Psoas muscle (tissue), 8 donors: ENCODE data around the gene NMBR. TPM values are rescaled to one million over a fixed set of nuclear protein-coding genes. Genes with fewer than 3 reads are reported as not detected.
"Not testable (repeated sequence)": the region's sequence is repeated elsewhere in the genome, so short reads cannot be mapped to it uniquely, and the experiment has no call there.

Experiments used
- ATAC-seq, 4 donors: fragments of 200-7000 bp; cut with Tn5 transposase; one replicate each; pipeline ENCODE4 v1.9.1; 2020; ENCODE audit warnings: moderate library complexity in 3 of 4, mild to moderate bottlenecking in 2 of 4
- DNase-seq, 2 donors: peaks; one replicate each; pipeline ENCODE4 v3.0.0-alpha.2; 2020
- H3K27ac ChIP-seq: fragments of 200-600 bp; one replicate; pipeline ENCODE4 v1.8.0; 2022
- H3K27me3 ChIP-seq, 3 donors: fragments of 200-600 bp in 1 of 3; one replicate each; pipeline versions ENCODE4 v1.6.1 to v1.8.0; 2013 to 2022; ENCODE audit warnings: low read length in 2 of 3, mild to moderate bottlenecking in 2 of 3, moderate library complexity in 1 of 3; ENCODE audit not compliant: insufficient read depth in 3 of 3
- H3K36me3 ChIP-seq, 2 donors: fragments of 200-600 bp in 1 of 2; one replicate each; pipeline versions ENCODE4 v1.6.1 to v1.8.0; 2013 to 2022; ENCODE audit warnings: low read depth in 1 of 2, mild to moderate bottlenecking in 1 of 2, moderate library complexity in 1 of 2; ENCODE audit not compliant: insufficient read depth in 1 of 2
- H3K4me1 ChIP-seq: fragments of 200-600 bp; one replicate; pipeline ENCODE4 v1.8.0; 2022
- H3K4me3 ChIP-seq: fragments of 200-600 bp; one replicate; pipeline ENCODE4 v1.8.0; 2022; ENCODE audit warnings: mild to moderate bottlenecking
- H3K9me3 ChIP-seq: fragments of 200-600 bp; one replicate; pipeline ENCODE4 v1.8.0; 2022
- WGBS, 3 donors: extraction: QIAGEN DNeasy Blood & Tissue Kit; methylation state at CpG; one replicate each; pipeline versions ENCODE4 v1.1.6 to v1.1.7; 2013; 5-methylcytosine and 5-hydroxymethylcytosine counted together
- intact Hi-C, 2 donors: fragments of 100-400 bp; cut with DNase I; formaldehyde crosslinking; loops; one replicate each; pipeline versions ENCODE4 v1.11.0 to v1.14.2; 2022
- polyA plus RNA-seq, 3 donors: library from polyadenylated mRNA; stranded (reverse); fragments of 200-250 nt; gene quantifications; one replicate each; pipeline ENCODE4 v1.2.3, GENCODE V29; 2013
- total RNA-seq, 4 donors: library from RNA; stranded (reverse); fragmentation: NEBNext Ultra II Directional in 2 of 4; extraction: Animal tissue kit (Norgen Biotek cat#: 25700) in 2 of 4; gene quantifications; one replicate each; pipeline versions ENCODE4 v1.2.1 to v1.2.4, GENCODE V29; 2021 to 2023
- TF ChIP-seq, protein P1 (sequence below): fragments of 200-600 bp; IDR thresholded peaks from one replicate; pipeline ENCODE4 v1.8.0; 2022; ENCODE audit warnings: antibody characterized with exemption
- donor health status: healthy with polysubstance abuse.
- donor health status: DM: no; HTN: no; CAD: no; lungs with moderate emphysema.
- donor health status: Bipolar disorder and iron deficiency.
- donor health status: healthy.
- donor health status: DM: yes; HTN: yes; CAD: no.
- donor health status: DM: no; HTN: no; CAD: no.
- donor health status: DM: no; HTN: no; CAD: no.
- donor health status: DM: yes; HTN: yes; CAD: no.

Gene NMBR
- total and polyA plus RNA-seq, 7 donors: not detected

DNA sequence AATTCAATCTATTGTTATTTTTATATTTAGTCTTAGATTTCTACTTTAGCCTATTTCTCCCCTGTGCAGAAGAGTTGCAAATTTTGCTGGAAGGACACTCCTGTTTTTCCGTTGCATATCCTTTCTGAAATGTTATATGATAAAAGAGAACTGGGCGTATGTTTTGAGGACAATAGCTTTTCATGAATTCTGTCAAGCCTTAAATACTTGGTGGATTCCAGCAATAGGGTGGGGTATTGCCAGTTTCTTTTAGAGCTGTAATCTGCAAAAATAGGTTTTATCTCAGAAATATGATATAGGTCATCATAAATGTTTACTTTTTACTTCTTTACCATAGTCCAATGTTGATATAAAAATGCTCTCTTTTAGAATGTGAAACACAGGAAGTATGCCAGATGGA is 42.1 kb upstream of the NMBR start:
- Histone ChIP-seq H3K9me3 (no peaks in the 10 kb centered on the region), H3K27me3 (no peaks in the 10 kb centered on the region), H3K27ac (no peak overlapping the region), H3K4me3 (no peak overlapping the region), H3K36me3 (peaks cover 0 to 16% of the 10 kb centered on the region in 2 donors), H3K4me1 (peaks cover 14% of the 10 kb centered on the region)
- DNase-seq (no peak), ATAC-seq (no peak)
- TF ChIP-seq, protein P1, sequence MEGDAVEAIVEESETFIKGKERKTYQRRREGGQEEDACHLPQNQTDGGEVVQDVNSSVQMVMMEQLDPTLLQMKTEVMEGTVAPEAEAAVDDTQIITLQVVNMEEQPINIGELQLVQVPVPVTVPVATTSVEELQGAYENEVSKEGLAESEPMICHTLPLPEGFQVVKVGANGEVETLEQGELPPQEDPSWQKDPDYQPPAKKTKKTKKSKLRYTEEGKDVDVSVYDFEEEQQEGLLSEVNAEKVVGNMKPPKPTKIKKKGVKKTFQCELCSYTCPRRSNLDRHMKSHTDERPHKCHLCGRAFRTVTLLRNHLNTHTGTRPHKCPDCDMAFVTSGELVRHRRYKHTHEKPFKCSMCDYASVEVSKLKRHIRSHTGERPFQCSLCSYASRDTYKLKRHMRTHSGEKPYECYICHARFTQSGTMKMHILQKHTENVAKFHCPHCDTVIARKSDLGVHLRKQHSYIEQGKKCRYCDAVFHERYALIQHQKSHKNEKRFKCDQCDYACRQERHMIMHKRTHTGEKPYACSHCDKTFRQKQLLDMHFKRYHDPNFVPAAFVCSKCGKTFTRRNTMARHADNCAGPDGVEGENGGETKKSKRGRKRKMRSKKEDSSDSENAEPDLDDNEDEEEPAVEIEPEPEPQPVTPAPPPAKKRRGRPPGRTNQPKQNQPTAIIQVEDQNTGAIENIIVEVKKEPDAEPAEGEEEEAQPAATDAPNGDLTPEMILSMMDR: no peak
- intact Hi-C loops: loop anchor here in 1 of 2 donors (5.0 kb wide), 1 partner anchor 42 kb away; the partner anchor contains the start of genes NMBR and VTA1
- 68 to 99% (median 94%) methylated on average over 2 of the region's 2 CpGs for WGBS, 3 donors

DNA sequence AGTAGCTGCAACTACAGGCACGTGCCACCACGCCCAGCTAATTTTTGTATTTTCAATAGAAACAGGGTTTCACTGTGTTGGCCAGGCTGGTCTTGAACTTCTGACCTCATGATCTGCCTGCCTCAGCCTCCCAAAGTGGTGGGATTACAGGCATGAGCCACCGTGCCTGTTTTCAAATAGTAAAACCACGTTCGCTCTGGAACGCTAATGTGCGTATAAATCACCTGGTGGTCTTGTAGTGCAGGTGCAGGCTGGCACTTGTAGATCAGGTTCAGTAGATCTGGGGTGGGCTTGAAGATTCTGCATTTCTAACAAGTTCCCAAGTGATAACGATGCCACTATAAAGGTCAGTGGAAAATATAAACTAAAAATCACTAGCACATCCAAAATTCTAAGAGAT is 41.4 kb upstream of the NMBR start:
- DNase-seq, H3K27ac ChIP-seq, H3K9me3 ChIP-seq, ATAC-seq, H3K4me3 ChIP-seq, H3K27me3 ChIP-seq: not testable (repeated sequence)
- Histone ChIP-seq H3K36me3 (peaks cover 0 to 16% of the 10 kb centered on the region in 2 donors), H3K4me1 (peaks cover 14% of the 10 kb centered on the region)
- intact Hi-C loops: loop anchor here in 1 of 2 donors (5.0 kb wide), 1 partner anchor 41 kb away; the partner anchor contains the start of genes NMBR and VTA1
- WGBS, 3 donors: 92 to 96% (median 94%) methylated on average over 8 of the region's 8 CpGs

DNA sequence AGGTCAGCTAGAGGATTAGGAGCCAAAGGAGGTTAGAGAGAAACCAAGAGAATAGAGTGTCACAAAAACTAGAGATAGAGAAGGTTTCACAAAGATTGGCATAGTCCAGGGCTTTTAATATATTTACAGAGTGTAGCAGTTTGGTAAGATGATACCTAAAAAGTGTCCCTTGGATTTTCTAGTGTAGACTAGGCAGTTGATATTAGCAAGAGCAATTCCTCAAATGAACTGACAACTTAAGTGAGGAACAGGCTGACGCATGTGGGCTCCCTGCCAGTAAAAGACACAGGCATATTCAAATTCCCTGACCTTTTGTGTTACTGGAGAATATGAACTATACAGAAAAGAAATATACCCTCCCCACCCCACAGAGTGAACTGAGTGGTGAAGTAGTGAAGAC is 40.3 kb upstream of the NMBR start:
- 15 to 33% (median 21%) methylated on average over 1 of the region's 1 CpG for WGBS, 3 donors
- DNase-seq (peak; percentile 27 to 55), ATAC-seq (peak; percentile 25 to 89 (median 66))
- TF ChIP-seq, protein P1: no peak
- Histone ChIP-seq H3K27me3 (no peaks in the 10 kb centered on the region), H3K27ac (no peak overlapping the region), H3K9me3 (no peaks in the 10 kb centered on the region), H3K4me1 (peaks cover 14% of the 10 kb centered on the region), H3K4me3 (no peak overlapping the region), H3K36me3 (peaks cover 0 to 16% of the 10 kb centered on the region in 2 donors)
- intact Hi-C loops: loop anchor here in 1 of 2 donors (5.0 kb wide), 1 partner anchor 40 kb away; the partner anchor contains the start of genes NMBR and VTA1

DNA sequence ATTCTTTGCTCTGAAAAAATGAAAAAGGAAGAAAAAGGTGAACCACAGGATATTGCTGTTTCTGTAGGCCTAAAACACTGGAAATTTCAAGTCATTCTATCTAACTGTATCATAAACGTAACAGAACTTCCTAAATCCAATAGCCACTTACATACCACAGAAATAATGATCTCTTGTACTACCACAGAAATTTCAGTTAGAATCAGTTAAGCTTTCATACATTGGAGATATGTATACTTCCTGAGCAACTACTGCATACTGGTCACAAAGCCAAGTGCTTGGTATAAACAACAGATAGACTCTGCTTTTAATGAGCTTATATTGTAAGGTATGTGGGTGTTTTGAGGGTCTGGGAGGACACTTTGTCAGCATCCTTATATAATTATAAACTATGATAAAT is 38.7 kb upstream of the NMBR start:
- Histone ChIP-seq H3K36me3 (peaks cover 0 to 16% of the 10 kb centered on the region in 2 donors), H3K27ac (no peak overlapping the region), H3K9me3 (no peaks in the 10 kb centered on the region), H3K4me3 (no peak overlapping the region), H3K27me3 (no peaks in the 10 kb centered on the region), H3K4me1 (peaks cover 14% of the 10 kb centered on the region)
- no peak for DNase-seq
- no peak for ATAC-seq
- TF ChIP-seq, protein P1: no peak
- intact Hi-C loops: loop anchor here in 1 of 2 donors (5.0 kb wide), 1 partner anchor 38 kb away; the partner anchor contains the start of genes NMBR and VTA1
- WGBS, 3 donors: 87 to 97% (median 96%) methylated on average over 1 of the region's 1 CpG

DNA sequence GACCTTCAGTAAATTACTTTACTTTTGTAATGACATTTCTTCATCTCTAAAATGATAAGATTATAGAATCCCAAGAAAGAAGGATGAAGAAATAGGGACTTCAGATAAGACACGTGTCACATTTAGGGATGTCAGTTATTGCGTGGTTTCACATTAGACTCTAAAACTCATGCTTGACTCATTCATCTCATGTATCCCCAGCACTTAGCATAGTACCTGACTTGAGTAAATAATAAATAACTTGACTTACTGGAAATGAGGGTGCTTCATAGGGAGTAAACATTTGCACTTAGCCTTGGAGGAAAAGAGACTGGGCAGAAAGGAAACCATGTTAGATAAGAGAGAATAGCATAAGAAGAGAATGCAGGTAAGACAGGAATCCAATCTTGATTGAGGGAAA is 37.4 kb upstream of the NMBR start:
- peaks cover 14% of the 10 kb centered on the region for H3K4me1 ChIP-seq
- H3K27me3 ChIP-seq: no peaks in the 10 kb centered on the region
- H3K9me3 ChIP-seq: no peaks in the 10 kb centered on the region
- no peak overlapping the region for H3K27ac ChIP-seq
- WGBS, 3 donors: 95 to 98% (median 96%) methylated on average over 2 of the region's 2 CpGs
- intact Hi-C loops: no loop called here
- DNase-seq (no peak), ATAC-seq (no peak)
- TF ChIP-seq, protein P1: no peak
- peaks cover 0 to 2% of the 10 kb centered on the region in 2 donors for H3K36me3 ChIP-seq
- H3K4me3 ChIP-seq: no peak overlapping the region
